Gastrocnemius medialis (tissue), 4 donors: Measurements from ENCODE around the gene PA2G4. TPM values are rescaled to one million over a fixed set of nuclear protein-coding genes. Genes with fewer than 3 reads are reported as not detected.
"Not testable (repeated sequence)": the region's sequence is repeated elsewhere in the genome, so short reads cannot be mapped to it uniquely, and the experiment has no call there.

Experiments used
- ATAC-seq, 2 donors: fragments of 150-250 bp; one replicate each; pipeline ENCODE4 v1.9.1; 2016
- DNase-seq, 2 donors: peaks; one replicate each; pipeline ENCODE4 v3.0.0-alpha.2; 2019
- H3K27ac ChIP-seq, 4 donors: fragments of 200-600 bp; sonication (generic); 1 replicate in 1 of 4; 2 replicates in 3 of 4; pipeline ENCODE4 v1.5.1; 2016 to 2018; ENCODE audit warnings: mild to moderate bottlenecking in 2 of 4, moderate library complexity in 1 of 4
- H3K27me3 ChIP-seq, 3 donors: fragments of 200-600 bp; sonication (generic) in 2 of 3; 1 replicate in 1 of 3; 2 replicates in 2 of 3; pipeline versions ENCODE4 v1.5.1 to v1.6.0; 2016 to 2019; ENCODE audit warnings: mild to moderate bottlenecking in 1 of 3, moderate library complexity in 1 of 3
- H3K36me3 ChIP-seq, 2 donors: fragments of 200-600 bp; sonication (generic) in 1 of 2; one replicate each; pipeline ENCODE4 v1.5.1; 2017 to 2018
- H3K4me1 ChIP-seq, 2 donors: fragments of 200-600 bp; sonication (generic) in 1 of 2; one replicate each; pipeline ENCODE4 v1.5.1; 2016 to 2017; ENCODE audit warnings: mild to moderate bottlenecking in 2 of 2
- H3K4me3 ChIP-seq, 4 donors: fragments of 200-600 bp; sonication (generic) in 3 of 4; 1 replicate in 1 of 4; 2 replicates in 3 of 4; pipeline ENCODE4 v1.5.1; 2016 to 2019; ENCODE audit warnings: mild to moderate bottlenecking in 2 of 4
- H3K9me3 ChIP-seq, 3 donors: fragments of 200-600 bp; sonication (generic) in 2 of 3; 1 replicate in 1 of 3; 2 replicates in 2 of 3; pipeline ENCODE4 v1.5.1; 2016 to 2019
- POLR2A ChIP-seq, 2 donors: fragments of 450-650 bp; IDR thresholded peaks; one replicate each; pipeline ENCODE4 v1.6.1; 2017; ENCODE audit warnings: antibody characterized with exemption in 2 of 2, mild to moderate bottlenecking in 2 of 2, moderate library complexity in 2 of 2
- in situ Hi-C, 4 donors: fragments of 200-750 bp; cut with MboI; loops; one replicate each; pipeline versions ENCODE4 v1.15.0 to v1.8.0; 2017; ENCODE audit warnings: low sequenced_read_pairs in 4 of 4
- intact Hi-C: fragments of 100-400 bp; cut with DNase I; formaldehyde crosslinking; loops from one replicate; pipeline ENCODE4 v1.15.1; 2023; ENCODE audit warnings: low total_unique reads
- total RNA-seq, 4 donors: library from RNA; depleted of rRNA; stranded (reverse); fragments of >200 nt; gene quantifications; one replicate each; pipeline versions ENCODE4 v1.1.0 to v1.2.3, GENCODE V29; 2016
- TF ChIP-seq, protein P1 (sequence below), 5 experiments: fragments of 450-650 bp in 3 of 5; fragments of 200-600 bp in 2 of 5; sonication (generic) in 2 of 5; IDR thresholded peaks in 4 of 5; conservative IDR thresholded peaks in 1 of 5; 1 replicate in 4 of 5; 2 replicates in 1 of 5; pipeline ENCODE4 v1.5.1; 2016 to 2019; ENCODE audit warnings: antibody characterized with exemption in 5 of 5, mild to moderate bottlenecking in 3 of 5, moderate library complexity in 3 of 5

The PA2G4 gene
- total RNA-seq, 4 donors from 2014 or later: 109 to 204 (median 127) TPM

DNA sequence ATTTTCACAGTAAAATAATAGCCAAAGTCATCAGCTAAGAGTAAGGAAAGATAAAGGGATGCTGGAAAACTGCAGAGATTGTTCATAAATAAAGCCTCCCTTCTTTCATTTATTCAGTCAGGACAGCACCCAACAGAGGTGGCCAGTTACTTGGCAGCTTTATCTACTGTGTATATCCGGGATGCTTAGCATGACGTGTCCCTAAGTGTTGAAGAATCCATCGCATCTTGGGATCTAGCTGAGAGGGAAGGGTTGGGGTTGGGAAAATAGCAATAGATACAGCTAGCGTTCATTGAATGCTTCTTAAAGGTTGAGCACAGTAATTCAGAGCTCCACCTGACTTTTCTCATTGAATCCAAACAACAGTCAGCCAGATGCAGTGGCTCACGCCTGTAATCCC lies 30.0 kb upstream of the PA2G4 start:
- no peak overlapping the region for H3K4me3 ChIP-seq
- H3K27me3 ChIP-seq: peaks cover 0 to 3% (median 0%) of the 10 kb centered on the region in 3 donors
- H3K9me3 ChIP-seq: no peaks in the 10 kb centered on the region
- TF ChIP-seq, protein P1, sequence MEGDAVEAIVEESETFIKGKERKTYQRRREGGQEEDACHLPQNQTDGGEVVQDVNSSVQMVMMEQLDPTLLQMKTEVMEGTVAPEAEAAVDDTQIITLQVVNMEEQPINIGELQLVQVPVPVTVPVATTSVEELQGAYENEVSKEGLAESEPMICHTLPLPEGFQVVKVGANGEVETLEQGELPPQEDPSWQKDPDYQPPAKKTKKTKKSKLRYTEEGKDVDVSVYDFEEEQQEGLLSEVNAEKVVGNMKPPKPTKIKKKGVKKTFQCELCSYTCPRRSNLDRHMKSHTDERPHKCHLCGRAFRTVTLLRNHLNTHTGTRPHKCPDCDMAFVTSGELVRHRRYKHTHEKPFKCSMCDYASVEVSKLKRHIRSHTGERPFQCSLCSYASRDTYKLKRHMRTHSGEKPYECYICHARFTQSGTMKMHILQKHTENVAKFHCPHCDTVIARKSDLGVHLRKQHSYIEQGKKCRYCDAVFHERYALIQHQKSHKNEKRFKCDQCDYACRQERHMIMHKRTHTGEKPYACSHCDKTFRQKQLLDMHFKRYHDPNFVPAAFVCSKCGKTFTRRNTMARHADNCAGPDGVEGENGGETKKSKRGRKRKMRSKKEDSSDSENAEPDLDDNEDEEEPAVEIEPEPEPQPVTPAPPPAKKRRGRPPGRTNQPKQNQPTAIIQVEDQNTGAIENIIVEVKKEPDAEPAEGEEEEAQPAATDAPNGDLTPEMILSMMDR (IDR thresholded peaks at IDR 0.05 in 4 of 5, conservative IDR thresholded peaks at IDR 0.05 in 1 of 5): no peak
- TF ChIP-seq POLR2A (IDR thresholded peaks at IDR 0.05): no peak
- intact Hi-C loops (no loop called here), in situ Hi-C loops (no loop called here)
- DNase-seq (no peak), ATAC-seq (no peak)
- H3K4me1 ChIP-seq: peaks cover 1 to 9% of the 10 kb centered on the region in 2 donors
- H3K36me3 ChIP-seq: no peaks in the 10 kb centered on the region
- H3K27ac ChIP-seq: no peak overlapping the region

DNA sequence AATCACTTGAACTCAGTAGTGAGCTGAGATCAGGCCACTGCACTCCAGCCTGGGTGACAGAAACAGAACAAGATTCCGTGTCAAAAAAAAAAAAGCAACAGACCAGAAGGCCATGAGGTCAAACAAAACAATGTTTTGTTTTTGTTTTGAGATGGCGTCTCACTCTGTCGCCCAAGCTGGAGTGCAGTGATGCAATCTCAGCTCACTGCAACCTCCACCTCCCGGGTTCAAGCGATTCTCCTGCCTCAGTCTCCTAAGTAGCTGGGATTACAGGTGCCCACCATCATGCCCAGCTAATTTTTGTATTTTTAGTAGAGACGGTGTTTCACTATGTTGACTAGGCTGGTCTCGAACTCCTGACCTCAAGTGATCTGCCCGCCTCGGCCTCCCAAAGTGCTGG lies 26.4 kb upstream of the PA2G4 start:
- Histone ChIP-seq H3K4me1 (peaks cover 3 to 19% of the 10 kb centered on the region in 2 donors), H3K27me3 (peaks cover 10 to 24% (median 12%) of the 10 kb centered on the region in 3 donors)
- DNase-seq, H3K9me3 ChIP-seq, in situ Hi-C loops, H3K27ac ChIP-seq, ATAC-seq, H3K36me3 ChIP-seq, H3K4me3 ChIP-seq: not testable (repeated sequence)
- intact Hi-C loops: loop anchor here (2.0 kb wide), 1 partner anchor 27 kb away; the partner anchor contains the start of gene PA2G4

DNA sequence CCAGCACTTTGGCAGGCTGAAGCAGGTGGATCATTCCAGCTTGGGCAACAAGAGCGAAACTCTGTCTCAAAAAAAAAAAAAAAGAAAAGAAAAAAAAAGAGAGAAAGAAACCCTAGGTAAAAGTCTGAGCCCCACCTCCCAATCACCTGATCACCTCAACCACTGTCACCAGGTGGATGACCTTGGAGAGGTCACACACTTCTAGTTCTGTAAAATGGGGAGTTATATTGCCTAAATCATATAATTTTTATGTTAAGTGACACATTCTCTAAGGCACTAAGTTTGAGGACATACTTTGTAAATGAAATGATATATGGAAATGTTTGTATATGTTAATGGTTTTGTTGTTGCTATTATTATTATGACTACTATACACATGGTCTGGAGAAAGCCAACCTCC lies 25.9 kb upstream of the PA2G4 start:
- in situ Hi-C loops: no loop called here
- no peak for TF ChIP-seq POLR2A (IDR thresholded peaks at IDR 0.05)
- TF ChIP-seq, protein P1 (IDR thresholded peaks at IDR 0.05 in 4 of 5, conservative IDR thresholded peaks at IDR 0.05 in 1 of 5): no peak
- ATAC-seq: no peak
- Histone ChIP-seq H3K9me3 (no peaks in the 10 kb centered on the region), H3K4me3 (peak overlapping the region in 1 of 4 donors; percentile 54), H3K27me3 (peaks cover 10 to 24% (median 12%) of the 10 kb centered on the region in 3 donors), H3K27ac (no peak overlapping the region), H3K36me3 (no peaks in the 10 kb centered on the region), H3K4me1 (peaks cover 3 to 19% of the 10 kb centered on the region in 2 donors)
- intact Hi-C loops: loop anchor here (2.0 kb wide), 1 partner anchor 26 kb away; the partner anchor contains the start of gene PA2G4
- DNase-seq: no peak

DNA sequence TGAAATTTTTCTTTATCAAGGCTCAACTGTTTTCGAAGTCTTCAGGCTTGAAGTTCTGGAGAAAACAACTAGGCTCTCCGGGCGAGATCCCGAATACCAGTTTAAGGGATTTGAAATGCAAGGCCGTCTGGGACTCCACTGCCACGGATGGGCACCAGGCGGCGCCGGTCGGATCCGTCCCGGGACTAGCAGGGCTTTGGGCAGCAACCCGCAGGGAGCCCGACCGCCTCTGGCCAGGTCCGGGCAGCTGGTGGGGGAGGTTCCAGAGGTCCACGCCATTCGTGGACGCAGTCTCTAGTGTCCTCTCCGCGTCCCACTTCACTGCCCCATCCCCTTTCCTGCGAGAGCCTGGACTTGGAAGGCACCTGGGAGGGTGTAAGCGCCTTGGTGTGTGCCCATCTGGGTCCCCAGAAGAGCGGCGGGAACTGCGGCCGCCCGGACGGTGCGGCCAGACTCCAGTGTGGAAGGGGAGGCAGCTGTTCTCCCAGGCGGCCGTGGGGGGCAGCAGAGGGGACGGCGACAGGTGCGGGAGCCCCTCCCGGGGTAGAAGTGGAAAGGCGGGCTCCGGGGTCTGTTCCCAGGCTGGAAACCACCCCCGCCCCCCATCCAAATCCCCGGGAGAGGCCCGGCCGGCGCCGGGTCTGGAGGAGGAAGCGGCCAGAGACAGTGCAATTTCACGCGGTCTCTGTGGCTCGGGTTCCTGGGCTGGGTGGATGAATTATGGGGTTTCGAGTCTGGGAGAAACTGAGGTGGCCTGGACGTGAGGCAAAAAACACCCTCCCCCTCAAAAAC lies 25.2 kb upstream of the PA2G4 start:
- Histone ChIP-seq H3K4me1 (peaks cover 3 to 19% of the 10 kb centered on the region in 2 donors), H3K4me3 (peak overlapping the region; percentile 54 to 62 (median 58)), H3K9me3 (no peaks in the 10 kb centered on the region), H3K27ac (peak overlapping the region; percentile 21 to 59 (median 39)), H3K36me3 (no peaks in the 10 kb centered on the region), H3K27me3 (peaks cover 10 to 24% (median 12%) of the 10 kb centered on the region in 3 donors)
- TF ChIP-seq, protein P1 (IDR thresholded peaks at IDR 0.05 in 4 of 5, conservative IDR thresholded peaks at IDR 0.05 in 1 of 5): peak; percentile 53 to 74 (median 64)
- peak in 1 of 2 donors; percentile 23 for TF ChIP-seq POLR2A (IDR thresholded peaks at IDR 0.05)
- intact Hi-C loops (loop anchor here (2.0 kb wide), 1 partner anchor 26 kb away; the partner anchor contains the start of gene PA2G4), in situ Hi-C loops (no loop called here)
- DNase-seq (peak; percentile 55 to 79), ATAC-seq (peak; percentile 76 to 86)
